ENCODE data around the gene EYS. TPM values are rescaled to one million over a fixed set of nuclear protein-coding genes. Genes with fewer than 3 reads are reported as not detected.

The EYS gene
- total RNA-seq, 1 donor from 2014 or later, result not detected

DNA sequence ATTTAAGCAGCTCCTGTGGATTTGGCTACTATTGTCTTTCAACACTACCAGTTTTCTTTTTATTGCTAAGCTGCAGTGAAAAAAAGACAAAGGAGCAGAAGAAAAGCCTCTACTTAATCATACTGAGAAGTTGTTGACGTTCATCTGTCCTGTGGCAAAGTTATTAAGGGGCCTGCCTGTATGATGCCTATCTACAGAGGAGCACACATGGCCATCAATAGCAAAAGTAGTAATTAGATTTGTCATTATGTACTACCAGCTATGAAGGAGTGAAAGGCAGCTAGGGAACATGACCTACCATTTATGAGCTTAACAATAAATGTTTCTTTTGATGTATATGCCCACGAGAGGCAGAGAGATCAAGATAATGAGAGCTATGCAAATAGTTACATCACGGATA is 1450.5 kb downstream of the EYS start:
- H3K4me3 ChIP-seq (ENCODE audit: low read depth, low read length), result no peak overlapping the region
- no peak for DNase-seq (ENCODE audit: low read depth)
- no peaks in the 10 kb centered on the region for H3K27me3 ChIP-seq (ENCODE audit: control insufficient read depth, insufficient read depth, low read length)
- H3K36me3 ChIP-seq (ENCODE audit: control insufficient read depth, insufficient read depth, low read length), result no peaks in the 10 kb centered on the region
- TF ChIP-seq, protein P1, sequence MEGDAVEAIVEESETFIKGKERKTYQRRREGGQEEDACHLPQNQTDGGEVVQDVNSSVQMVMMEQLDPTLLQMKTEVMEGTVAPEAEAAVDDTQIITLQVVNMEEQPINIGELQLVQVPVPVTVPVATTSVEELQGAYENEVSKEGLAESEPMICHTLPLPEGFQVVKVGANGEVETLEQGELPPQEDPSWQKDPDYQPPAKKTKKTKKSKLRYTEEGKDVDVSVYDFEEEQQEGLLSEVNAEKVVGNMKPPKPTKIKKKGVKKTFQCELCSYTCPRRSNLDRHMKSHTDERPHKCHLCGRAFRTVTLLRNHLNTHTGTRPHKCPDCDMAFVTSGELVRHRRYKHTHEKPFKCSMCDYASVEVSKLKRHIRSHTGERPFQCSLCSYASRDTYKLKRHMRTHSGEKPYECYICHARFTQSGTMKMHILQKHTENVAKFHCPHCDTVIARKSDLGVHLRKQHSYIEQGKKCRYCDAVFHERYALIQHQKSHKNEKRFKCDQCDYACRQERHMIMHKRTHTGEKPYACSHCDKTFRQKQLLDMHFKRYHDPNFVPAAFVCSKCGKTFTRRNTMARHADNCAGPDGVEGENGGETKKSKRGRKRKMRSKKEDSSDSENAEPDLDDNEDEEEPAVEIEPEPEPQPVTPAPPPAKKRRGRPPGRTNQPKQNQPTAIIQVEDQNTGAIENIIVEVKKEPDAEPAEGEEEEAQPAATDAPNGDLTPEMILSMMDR (IDR thresholded peaks at IDR 0.05; ENCODE audit: insufficient read depth, low read length, poor library complexity, severe bottlenecking), result no peak

DNA sequence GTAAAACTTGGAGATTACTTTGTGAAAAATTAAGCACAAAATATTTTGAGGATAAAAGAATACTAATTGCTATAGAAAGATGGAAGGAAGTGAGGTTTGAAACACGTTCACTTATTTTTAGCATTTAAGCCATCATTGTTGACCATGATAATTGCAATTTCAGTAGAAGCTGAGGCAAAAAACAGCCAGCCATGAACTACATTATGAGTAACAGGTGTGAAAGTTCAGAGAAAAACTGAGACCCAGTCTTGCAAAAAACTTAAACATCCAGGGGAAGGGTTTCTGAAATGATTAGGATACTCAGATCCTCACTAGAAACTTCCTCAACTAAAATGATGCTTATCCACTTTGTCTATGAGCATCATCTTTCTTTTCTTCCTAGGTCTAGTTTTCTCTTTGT is 1452.0 kb downstream of the EYS start:
- H3K4me3 ChIP-seq (ENCODE audit: low read depth, low read length), result no peak overlapping the region
- TF ChIP-seq, protein P1 (IDR thresholded peaks at IDR 0.05; ENCODE audit: insufficient read depth, low read length, poor library complexity, severe bottlenecking), result no peak
- no peaks in the 10 kb centered on the region for H3K27me3 ChIP-seq (ENCODE audit: control insufficient read depth, insufficient read depth, low read length)
- DNase-seq (ENCODE audit: low read depth), result no peak
- H3K36me3 ChIP-seq (ENCODE audit: control insufficient read depth, insufficient read depth, low read length), result no peaks in the 10 kb centered on the region

DNA sequence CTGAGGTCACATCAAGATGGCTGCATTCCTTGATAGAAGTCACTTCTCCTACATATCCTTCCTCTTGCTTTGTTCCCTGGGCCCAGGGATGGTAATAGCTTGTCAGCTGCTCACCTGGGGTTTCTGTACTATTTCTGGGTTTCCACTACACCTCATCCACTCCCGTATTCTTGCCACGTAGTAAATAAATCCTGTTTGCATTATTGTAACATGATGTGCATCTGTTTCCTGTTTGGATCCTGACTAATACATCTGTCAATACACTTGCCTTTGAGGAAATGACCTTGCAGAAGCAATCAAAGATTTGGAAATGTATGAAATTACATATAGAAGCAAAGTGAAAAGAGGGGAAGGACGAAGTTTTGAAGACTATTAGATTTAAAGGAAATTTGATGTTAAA is 1452.5 kb downstream of the EYS start:
- H3K36me3 ChIP-seq (ENCODE audit: control insufficient read depth, insufficient read depth, low read length), result no peaks in the 10 kb centered on the region
- no peak overlapping the region for H3K4me3 ChIP-seq (ENCODE audit: low read depth, low read length)
- no peaks in the 10 kb centered on the region for H3K27me3 ChIP-seq (ENCODE audit: control insufficient read depth, insufficient read depth, low read length)
- no peak for DNase-seq (ENCODE audit: low read depth)
- TF ChIP-seq, protein P1 (IDR thresholded peaks at IDR 0.05; ENCODE audit: insufficient read depth, low read length, poor library complexity, severe bottlenecking), result no peak

DNA sequence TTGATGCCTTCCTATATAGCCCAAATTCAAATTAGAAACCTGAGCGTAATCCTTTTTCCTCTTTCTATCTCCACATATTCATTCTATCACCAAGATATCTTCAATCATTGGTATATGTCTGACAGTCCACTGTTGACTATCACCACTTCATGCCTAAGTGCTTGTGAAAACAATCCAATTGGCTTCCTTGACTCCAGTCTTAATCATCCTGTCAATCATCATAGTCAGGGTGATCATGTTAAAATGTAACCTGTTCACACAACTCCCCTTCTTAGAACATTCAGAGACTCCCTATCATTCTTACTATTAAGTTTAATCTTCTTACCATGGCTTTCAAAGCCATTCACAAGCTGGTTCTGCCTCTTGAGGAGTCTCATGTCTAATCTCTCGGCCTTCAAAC is 1454.8 kb downstream of the EYS start:
- no peaks in the 10 kb centered on the region for H3K27me3 ChIP-seq (ENCODE audit: control insufficient read depth, insufficient read depth, low read length)

DNA sequence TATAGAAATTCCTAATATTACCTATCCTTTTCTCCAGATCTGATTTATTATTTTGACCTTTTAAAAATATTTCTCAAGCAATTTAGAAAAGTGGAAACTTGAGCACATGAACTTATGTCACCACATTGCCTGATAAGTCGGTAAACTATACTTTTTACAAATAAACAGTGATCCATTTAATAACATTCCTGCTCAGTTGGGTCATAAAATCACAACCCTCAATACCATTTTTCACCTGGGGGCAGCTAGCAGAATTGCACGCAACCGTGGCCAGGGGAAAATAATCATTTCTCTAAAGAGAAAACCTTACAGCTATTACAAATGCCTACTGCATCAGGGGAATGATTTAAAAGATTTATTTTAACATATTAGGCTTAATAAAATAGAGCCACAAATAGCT is 1456.9 kb downstream of the EYS start:
- Histone ChIP-seq H3K36me3 (ENCODE audit: control insufficient read depth, insufficient read depth, low read length) (no peaks in the 10 kb centered on the region), H3K4me3 (ENCODE audit: low read depth, low read length) (no peak overlapping the region), H3K27me3 (ENCODE audit: control insufficient read depth, insufficient read depth, low read length) (no peaks in the 10 kb centered on the region)
- TF ChIP-seq, protein P1 (IDR thresholded peaks at IDR 0.05; ENCODE audit: insufficient read depth, low read length, poor library complexity, severe bottlenecking), result peak; percentile 18
- no peak for DNase-seq (ENCODE audit: low read depth)

More for the DNA sequence above, 1454.8 kb downstream of the EYS start:
- H3K4me3 ChIP-seq (ENCODE audit: low read depth, low read length), result no peak overlapping the region
- no peaks in the 10 kb centered on the region for H3K36me3 ChIP-seq (ENCODE audit: control insufficient read depth, insufficient read depth, low read length)
- no peak for DNase-seq (ENCODE audit: low read depth)
- TF ChIP-seq, protein P1 (IDR thresholded peaks at IDR 0.05; ENCODE audit: insufficient read depth, low read length, poor library complexity, severe bottlenecking), result no peak

DNA sequence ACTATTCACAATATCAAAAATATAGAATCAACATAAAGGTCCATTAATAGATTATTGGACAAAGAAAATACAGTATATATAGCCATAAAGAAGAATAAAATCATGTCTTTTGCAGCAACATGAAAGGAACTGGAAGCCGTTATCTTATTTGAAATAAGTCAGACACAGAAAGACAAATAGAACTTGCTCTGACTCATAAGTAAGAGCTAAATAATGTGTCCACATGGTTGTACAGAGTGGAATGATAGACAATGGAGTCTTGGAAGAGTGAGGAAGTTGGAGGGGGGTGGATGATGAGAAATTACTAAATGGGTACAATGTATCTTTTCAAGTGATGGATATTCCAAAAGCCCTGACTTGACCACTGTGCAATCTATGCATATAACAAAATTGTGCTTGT is 1457.9 kb downstream of the EYS start:
- Histone ChIP-seq H3K36me3 (ENCODE audit: control insufficient read depth, insufficient read depth, low read length) (no peaks in the 10 kb centered on the region), H3K27me3 (ENCODE audit: control insufficient read depth, insufficient read depth, low read length) (no peaks in the 10 kb centered on the region), H3K4me3 (ENCODE audit: low read depth, low read length) (no peak overlapping the region)
- DNase-seq (ENCODE audit: low read depth), result no peak
- TF ChIP-seq, protein P1 (IDR thresholded peaks at IDR 0.05; ENCODE audit: insufficient read depth, low read length, poor library complexity, severe bottlenecking), result no peak

All from kidney epithelial cell (primary cell).